Activated CD4-positive, CD25-positive, alpha-beta regulatory T cell treated with anti-CD3 and anti-CD28 coated beads, Interleukin-2, amount 50 U/mL, for 24 hours (primary cell): ENCODE measurements around the gene CCL27.

Source experiments
- ATAC-seq, 2 donors: fragments of 150-1000 bp; cut with Tn5 transposase; one replicate each; pipeline ENCODE4 v1.10.0; 2021; ENCODE audit warnings: mild to moderate bottlenecking in 1 of 2, moderate library complexity in 1 of 2

CCL27 gene

DNA sequence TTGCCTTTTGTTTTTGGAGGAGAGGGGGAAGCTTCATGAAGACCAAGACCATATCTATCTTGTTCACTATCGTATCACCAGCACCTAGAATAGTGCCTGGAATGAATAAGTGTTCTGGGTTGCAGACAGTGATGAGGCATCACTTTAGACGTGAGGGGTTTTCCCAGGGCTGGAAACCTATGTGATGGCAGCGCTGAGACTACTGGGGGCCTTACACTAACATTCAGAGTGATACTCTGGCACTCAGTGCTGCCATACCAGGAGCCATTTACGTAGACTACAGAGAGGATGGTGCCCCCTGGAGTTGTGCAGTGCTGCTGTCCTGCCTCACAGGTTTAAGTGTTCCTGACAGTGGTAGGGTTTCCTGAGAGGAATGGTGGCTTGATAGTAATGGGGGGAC is 21.7 kb upstream of the CCL27 start:
- ATAC-seq = peak; percentile 99

DNA sequence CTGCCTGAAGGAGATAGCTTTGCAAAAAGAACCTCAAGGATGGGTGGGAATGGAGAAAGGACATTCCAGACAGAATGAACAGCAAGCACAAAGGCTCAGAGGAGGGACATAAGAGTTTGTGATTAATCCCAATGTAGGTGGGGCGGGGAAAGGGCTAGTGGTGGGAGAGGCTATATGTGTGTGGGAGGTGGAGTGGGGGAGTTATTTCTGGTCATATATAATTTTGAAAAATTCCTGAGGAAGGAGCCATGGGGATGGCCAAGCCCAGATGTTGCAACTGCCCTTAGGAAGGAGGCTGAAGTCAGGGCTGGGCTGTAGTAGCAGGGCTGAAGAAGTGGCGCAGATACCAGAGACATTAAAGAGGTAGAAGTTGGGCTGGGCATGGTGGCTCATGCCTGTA is 13.4 kb upstream of the CCL27 start:
- ATAC-seq = no peak

DNA sequence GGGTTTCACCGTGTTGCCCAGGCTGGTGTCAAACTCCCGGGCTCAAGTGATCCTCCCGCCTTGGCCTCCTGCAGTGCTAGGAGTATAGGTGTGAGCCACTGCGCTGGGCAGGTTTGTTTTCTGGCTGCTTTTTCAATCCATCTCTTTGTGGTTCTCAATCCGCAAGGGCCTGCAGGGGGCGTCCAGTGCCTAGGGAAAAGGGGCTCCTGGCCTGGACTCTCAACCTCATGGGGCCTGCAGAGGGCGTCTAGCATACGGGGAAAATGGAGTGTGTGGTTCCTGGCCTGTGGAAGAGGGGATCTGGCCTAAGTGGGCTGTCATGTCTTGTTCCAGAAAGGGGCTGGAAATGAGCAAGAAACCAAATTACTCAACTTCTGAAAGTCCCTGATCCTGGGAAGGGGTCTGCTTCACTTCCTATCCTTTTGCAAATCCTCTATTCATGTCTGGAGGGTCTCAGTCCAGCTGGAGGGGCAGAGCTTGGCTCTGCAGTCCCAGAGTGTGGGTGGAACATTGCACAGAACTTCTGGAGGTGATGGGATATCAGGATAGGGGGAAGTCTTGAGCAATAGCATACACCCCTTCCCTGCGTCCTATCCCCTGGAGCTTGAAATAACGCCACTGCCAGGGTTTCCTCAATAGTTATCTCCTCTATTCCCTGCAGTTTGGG is 12.7 kb upstream of the CCL27 start:
- ATAC-seq = peak; percentile 59 to 63

DNA sequence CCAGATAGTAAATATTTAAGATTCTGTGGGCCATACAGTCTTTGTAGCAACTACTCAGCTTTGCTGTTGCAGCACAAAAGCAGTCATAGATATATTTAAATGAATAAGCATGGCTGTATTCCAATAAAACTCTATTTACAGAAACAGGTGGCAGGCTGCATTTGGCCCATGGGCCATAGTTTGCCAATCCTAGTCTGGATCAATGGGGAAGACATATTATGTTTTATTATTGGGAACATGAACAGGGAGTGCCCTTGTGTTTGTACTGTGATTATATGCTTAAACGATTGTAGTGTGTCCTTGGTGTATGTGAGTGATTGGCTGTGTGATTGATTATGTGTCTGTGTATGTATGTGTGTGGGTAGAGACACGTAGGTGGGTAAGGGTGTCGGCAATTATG is 12.0 kb upstream of the CCL27 start:
- no peak for ATAC-seq

DNA sequence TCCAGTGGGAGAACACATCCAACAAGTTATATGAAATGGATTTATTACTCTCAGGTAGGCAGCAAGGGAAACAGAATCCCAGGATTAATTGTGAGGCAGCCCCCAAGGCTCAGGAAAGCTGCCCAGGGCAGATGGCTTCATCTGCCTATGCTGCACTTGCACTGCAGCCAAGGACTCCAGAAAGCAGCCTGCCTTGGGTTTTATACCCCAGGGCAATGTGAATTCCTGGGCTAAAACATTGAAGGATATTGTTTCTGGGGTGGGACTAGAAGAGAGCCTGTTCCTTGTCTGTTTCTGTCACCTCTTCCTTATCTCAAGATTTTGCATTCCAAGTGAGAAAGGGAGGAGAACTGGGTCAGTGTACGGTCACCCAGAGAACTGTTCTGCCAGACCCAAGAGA is 8.8 kb upstream of the CCL27 start:
- no peak for ATAC-seq

DNA sequence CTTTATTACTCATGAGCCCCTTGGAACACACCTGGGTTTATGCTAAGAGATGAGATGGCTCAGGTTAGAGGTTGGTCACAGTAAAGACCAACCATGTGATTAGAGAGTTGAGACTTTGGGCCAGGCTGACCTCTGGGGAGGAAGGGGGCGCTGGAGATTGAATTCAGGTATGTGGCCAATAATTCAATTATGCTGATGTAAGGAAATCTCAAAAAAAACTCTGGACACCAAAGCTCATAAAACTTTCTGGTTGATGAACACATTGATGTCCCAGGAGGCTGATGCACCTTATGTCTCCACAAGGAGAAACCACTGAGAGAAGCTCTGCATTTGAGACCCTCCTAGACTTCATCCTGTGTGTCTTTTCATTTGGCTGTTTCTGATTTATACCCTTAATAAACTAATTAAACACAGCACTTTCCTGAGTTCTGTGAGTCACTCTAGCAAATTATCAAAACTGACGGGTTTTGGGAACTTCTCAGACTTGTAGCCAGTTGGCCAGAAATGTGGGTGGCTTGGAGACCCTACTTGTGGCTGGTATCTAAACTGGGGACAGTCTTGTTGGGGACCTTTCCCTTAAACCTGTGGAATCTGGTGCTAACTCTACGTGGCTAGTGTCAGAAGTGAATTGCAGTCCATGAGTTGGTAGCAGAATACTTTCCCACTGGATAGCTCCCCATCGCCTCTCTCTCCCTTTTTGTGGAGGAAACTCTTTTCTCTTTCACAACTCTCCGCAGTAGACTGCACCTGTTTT is 7.5 kb upstream of the CCL27 start:
- ATAC-seq = no peak

DNA sequence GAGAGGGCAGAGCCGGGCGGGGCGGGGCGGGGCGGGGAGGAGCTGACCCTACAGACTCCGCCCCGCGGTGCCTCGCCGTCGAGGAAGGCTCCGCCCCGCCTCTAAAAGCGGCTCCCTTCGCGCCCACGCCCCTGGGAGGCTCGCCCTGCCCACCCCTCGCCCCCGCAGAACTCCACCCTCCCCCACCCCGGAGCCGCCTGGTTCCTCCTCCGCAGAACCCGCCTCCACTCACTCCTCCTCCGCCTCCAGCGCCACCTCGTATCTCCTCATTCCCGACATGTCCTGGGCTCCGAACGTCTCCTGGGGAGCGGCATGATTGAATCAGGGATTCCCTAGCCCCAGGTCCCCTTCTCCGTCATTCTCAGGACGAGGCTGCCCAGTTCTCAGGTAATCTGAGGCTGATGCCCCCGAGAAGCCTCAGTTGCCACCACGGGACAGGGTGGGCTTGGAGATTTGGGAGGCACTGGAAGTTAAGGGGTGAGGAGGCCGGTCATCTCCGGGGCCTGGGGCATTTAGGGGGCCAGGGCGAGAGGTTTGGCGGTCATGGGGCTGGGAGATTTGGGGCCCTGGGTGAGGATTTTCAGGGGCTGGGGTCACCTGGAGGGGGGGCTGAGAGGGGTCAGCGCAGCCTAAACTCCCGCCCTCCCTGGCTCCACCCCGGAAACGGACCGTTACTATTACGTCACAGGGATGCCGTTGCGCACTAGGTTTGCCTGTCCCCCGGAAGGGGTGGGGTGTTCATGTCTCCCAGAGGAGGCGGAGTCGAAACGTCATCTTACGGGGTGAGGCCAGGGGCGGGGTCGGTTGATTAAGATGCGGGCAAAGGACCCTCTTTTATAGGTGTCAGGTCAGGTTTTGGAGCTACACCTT is 3.2 kb upstream of the CCL27 start:
- ATAC-seq = peak; percentile 69 to 72

DNA sequence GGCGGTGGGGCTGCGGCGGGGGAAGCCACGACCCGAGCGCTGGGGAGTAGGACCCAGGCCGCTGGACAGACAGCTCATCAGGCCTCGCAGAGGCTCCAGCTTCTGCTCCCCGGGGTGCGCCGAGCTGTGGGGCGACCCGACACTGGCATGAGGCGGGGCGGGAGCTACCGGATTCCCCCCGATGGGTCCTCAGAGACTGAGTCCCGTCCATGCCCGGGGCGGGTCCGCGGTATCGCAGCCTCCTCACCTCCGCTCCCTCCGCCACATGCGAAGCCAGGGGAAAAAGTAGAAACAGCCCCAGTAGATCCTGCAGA is 2.6 kb upstream of the CCL27 start:
- ATAC-seq = peak; percentile 6 to 18

DNA sequence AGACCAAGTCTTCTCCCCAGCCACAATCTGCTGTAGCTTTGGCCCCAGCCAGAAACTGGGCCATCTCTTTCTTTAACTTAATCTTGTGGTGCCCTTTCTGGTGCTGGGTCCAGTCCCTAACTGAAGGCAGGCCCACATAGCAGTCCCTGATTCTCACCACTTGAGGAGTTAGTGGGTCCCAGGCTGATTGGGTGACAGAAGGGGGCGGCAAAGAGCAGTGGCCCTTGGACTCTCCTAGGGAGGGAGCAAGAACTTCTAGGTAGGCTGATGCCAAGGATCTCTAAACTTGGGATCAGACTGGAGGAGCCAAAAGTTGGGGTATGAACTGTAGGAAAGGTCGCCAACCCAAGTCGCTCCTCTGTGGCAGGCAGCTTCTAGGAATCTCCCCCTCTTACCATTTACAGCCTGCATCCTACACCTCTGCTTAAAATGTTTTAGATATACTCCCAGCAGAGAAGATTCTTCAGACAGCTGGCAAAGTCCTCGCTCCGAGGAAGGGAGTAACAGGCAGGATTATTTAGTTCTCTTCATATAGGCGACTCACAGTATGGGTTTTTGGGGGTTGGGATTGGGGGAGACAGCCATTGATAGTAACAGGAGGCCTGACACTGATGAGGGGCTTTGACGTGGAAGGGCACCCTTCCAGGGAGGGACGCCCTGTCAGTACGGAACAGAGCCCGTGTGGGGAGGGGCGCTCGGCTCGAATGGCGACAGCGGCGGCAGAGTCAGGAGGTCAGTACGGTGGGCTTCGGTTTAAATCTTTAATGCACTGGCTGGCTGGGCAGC is 2.0 kb upstream of the CCL27 start:
- peak; percentile 62 to 67 for ATAC-seq

DNA sequence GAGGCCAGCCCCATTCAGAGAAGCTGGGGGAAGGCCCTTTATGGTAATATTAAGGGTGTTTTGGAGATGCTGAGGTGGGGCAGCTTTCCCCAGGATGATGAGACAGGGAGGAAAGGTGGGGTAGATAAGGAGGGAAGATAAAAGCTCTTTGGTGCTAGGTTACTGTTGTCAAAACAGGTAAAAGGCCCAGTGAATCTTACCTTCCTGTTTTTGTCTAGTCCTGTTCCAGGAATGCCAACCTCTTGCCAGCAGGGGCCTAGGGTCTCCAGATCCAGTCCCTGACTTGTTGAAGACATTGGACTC is 797 bp upstream of the CCL27 start:
- ATAC-seq = no peak

DNA sequence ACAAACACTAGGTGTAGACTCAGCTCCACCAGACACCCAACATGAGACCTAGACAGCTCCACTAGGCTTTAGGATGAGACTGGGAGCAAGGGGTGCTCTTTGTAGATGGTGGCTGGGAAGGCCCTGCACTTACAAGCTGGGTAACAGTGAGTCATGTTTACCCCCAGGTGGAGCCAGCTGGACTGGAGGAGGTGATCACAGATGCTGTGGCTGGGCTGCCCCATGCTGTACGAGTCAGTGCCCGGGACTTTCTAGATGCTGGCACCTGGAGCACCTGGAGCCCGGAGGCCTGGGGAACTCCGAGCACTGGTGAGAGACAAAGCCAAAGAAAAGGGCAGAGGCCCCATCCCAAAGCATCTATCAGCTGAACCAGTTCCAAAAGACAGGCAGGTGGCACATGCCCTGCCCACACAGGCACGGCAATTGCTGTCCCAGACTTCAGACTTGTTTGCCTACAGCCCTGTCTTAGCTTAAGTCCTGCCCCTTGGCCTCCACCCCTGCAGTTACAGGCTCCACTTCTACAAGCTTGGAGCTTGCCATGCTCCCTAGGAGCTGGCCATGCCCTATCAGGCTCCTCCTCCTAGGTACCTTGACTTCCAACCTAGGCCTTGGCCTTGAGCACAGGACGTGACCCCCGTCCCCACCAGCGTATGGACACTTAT is 2.7 kb downstream of the CCL27 start:
- no peak for ATAC-seq

DNA sequence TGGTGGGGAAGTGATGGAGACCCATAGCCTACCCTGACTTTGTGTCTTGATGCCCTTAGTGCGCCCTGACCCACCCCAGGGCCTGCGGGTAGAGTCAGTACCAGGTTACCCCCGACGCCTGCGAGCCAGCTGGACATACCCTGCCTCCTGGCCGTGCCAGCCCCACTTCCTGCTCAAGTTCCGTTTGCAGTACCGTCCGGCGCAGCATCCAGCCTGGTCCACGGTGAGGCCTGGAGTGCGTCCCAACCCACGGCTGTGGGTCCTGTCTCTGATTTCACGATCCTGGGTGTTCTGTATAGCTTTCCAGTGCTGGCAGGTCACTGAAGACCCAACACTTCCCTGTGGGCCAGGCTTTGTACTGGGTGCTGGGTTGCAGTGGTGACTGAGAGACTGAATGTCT is 4.0 kb downstream of the CCL27 start:
- no peak for ATAC-seq

DNA sequence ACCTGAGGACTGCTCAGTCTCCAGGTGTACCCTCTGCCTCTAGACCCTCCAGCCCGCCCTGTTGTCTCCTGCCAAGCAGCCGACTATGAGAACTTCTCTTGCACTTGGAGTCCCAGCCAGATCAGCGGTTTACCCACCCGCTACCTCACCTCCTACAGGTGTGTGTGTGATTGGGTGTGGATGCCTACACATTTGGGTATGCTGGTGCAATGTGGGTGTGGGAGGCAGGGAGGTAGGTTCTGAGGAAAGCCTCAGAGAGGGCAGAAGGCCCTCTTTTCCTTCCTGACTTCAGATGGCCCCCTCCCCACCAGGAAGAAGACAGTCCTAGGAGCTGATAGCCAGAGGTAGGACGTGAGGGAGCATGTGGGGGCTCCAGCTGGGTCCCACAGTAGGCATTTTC is 5.5 kb downstream of the CCL27 start:
- no peak for ATAC-seq

DNA sequence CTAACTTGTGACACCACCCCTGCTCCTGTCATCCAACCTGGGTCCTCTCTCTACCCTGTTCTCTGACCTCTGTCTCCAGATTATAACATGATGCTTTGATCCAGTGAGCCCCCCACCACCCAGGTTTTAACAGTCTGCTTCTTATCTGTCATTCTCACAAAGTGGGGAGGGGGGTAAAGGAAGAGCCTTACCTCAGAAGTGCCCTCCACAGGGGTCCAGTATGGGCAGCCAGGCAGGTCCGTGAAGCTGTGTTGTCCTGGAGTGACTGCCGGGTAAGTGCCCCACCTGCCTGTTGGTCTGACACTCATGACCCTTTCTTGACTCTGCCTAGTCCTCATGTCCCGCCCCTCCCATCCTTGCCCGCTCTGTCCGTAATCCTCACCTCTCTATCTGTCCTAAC is 7.1 kb downstream of the CCL27 start:
- no peak for ATAC-seq

DNA sequence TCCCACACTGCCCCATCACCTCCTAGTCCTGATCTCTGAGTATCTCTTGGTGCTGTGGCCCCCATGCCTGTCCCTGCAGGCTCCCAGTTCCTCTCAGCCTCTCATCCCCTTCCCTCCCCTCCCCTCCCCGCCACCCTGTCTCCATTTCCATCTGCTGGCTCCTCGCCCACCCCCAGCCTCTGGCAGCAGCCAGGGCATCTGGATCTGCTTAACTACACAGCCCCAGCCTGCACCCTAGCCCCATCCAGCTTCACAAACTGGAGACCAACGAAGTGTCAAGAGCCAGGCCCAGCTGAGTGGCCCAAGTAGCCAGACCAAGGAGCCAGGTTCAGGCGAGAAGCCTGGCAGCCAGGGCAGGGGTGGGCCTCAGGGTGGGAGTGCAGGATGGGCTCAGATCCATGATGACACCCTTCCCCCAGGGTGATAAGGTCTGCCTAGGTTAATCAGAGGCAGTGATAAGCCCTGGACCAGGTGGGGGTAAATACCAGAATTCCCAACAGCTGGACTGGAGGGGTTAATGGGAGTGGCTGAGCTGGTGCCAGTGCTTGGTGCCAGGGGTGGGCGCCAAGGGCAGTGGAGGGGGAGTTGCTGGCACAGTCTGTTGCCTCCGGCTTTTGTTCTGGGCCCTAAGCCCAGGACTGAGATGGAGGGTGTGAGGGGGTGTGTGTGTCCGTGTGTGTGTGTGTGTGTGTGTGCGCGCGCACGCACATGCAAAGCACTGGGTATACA is 8.0 kb downstream of the CCL27 start:
- ATAC-seq = no peak

DNA sequence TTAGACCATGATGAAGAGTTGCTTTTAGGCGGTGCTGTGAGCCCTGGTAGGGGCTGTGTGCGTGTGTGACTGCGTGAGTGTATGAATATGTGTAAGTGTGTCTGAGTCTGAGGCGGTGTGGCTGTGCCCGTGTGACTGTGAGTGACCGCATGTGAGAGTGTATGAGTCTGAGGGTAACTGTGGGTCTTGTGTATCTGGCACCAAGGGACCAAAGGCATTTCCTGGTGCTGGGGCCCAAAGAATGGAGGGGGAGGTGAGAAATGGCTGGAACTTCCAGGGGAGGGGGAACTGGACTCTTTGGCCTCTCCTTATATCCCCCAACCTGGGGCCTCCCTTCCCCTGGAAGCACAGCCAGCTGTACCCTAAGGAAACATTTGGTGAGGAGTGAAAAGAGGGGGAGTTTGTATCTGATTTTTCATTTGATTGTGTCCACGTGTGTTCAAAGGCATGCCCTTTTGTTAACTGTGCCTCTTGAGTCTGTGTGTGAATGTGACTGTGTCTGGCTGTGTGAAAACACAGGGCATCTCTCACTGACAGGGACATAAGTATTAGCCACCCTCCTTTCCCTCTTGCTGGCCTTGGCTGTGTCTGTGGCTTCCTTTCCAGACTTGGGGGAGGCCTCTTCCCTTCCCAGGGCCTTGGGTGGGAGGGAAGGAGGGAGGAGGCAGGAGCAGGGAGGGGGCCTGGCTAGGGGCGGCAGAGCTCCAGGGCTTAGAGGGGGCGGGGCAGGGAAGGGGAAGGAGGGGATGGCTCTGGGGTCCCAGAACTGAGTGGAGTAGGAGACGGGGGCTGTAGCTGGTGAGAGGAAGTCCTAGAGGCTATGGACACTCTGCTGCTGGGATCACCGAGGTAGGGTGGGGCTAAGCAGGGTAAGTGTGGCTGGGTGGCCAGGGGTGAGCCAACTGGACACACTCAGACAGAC is 9.0 kb downstream of the CCL27 start:
- ATAC-seq = no peak

DNA sequence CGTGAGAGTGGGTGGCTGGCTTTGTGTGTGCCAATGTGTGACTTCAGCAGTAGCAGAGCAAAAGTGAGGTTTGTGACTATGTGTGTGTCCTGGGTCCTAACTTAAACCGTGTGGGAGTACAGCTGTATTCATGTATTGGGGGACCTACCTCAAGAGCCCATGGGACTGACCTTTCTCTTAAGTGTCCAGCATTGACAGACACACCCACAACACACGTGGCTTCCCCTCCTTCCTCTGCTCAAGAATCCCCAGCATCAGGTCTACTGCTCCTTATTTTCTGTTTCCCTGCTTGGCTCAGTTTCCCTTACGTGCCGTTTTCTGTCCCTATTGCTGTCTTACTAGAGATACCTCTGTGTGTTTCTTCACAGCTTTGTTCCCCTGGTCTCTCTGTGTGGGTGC is 9.9 kb downstream of the CCL27 start:
- ATAC-seq = no peak

DNA sequence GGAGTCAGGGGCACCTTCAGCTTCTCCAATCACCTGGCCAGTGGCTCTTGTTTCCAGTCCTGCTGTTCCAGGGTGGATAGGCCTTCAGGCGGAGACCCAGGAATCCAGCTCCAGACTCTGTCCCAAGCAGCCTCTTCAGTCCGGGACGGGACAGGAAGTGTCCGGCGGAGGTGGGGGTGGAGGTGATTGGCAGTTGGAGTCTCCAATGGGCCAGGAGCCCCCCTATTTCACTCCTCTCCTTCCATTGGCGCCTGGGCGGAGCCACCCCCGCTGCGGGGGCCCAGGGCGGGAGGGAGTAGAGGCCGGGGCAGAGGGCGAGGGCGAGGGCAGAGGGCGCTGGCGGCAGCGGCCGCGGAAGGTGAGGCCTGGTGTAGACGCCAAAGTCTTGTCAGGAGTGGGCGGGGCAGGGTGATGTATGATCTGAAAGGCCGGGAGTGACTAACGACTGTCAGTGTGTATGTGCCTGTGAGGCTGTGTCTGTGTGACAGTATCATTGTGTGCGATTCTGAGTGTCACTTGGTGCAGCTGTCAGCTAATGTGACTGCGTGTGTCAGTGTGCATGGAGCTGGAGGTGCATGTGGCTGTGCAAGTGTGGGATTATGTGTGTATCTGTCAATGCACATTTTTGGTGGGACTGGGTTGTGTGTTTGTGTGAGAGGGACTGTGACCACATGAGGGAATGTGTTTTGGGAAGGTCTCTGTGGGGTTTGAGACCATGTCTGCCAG is 10.4 kb downstream of the CCL27 start, which contains the start of gene IL11RA:
Gene IL11RA (plus strand): TSS at position 310 of the 726 bp plus-strand sequence. CDS start 3,033 bp downstream, outside the sequence.
- ATAC-seq = peak; percentile 90 to 92

DNA sequence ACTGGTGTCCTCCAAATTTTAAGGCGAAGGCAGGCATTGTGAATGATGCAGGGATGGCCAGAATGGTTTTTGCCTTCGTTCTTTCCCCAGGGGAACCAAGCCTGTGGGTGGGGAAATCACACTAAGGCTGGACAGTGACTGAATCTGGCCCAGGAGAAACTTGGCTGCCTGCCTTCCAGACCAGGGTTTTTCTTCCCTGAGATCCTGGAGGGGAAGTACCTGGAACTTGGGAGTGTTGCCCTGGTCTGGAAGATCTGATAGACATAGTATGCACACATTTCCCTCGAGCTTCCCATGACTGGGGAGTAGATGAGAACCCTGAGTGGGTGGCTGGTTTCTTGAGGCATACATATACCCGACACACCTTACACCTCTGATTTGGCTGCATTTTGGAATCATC is 11.1 kb downstream of the CCL27 start:
- ATAC-seq = no peak

DNA sequence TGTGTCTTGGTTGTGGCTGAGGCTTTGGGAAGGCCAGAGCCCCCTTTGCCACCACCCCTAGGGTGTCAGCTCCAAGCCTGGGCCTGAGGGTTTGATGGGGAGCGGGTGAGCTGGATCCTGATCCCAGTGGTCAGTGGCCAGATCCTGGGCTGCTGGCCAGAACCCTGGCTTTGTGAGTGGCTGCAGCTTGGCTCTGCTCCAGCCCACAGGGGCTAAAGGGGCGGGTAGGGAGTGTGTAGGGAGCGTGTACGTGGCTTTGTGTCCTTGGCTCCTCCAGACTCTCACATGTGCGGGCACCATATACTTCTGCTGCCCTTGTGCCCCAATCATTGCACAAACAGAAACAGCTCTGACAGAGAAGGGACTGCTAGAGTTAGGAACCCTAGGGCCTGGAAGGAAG is 11.6 kb downstream of the CCL27 start:
- ATAC-seq = no peak
